NCI-H2107 (cell line): ENCODE results near the gene WNT7B.

Experiments
- DNase-seq: peaks from one replicate; lab custom pipeline; 2025; lab: John Stamatoyannopoulos, UW

Gene WNT7B

GRCh38 chr22:45995405-45996101, 18.6 kb upstream of the WNT7B start:
- no peak for DNase-seq

DNA sequence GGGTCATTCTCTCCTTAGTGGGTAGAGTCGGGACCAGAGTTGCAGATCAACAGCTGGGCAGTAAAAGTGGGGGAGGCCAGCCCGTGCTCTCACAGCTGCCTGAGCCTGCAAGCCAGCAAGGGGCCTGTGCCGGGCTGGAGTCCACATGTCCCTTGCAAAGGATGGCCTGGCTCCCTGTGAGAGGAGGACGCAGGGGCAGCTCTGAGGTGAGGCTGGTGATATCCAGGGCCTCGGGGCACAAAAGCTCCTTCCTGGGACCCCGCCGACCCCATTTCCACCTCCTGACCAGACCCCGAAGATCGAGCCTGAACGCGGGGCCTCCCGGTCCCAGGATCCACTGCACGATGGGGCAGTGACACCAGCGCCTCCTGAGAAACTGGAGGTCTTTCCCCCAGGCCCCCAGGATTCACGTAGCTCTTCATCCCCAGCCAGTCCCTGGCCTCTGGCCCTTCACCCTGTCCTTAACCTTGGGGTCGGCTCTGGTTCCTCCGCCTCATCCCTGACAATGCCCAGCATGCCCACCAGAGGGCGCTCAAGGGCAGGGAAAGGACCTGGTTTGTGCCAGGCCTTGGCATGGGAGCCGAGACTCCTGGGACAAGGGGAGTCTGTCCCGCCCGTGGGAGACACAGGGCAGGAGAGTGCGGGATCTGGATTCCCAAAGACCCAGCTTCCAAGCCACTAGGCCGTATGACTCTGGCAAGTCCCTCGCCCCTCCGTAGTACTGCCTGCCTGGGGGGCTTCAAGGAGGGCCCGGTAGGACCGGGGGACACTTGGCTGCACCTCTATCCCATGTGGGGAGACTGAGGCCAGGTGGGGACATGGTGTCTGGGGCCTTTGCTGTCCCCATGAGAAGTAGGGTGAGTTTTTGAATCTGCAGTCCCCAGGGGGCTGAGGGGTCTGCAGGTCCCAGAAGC, 17.8 kb upstream of the WNT7B start:
- peak; percentile 55 for DNase-seq

GRCh38 chr22:45993841-45994240, 16.9 kb upstream of the WNT7B start:
- DNase-seq, result no peak

GRCh38 chr22:45993143-45993692, 16.3 kb upstream of the WNT7B start:
- no peak for DNase-seq

- DNase-seq, result no peak
Measured at GRCh38 chr22:45992737-45993136, 15.8 kb upstream of the WNT7B start.

GRCh38 chr22:45991098-45991497, 14.1 kb upstream of the WNT7B start:
- no peak for DNase-seq

GRCh38 chr22:45987136-45987861, 10.3 kb upstream of the WNT7B start:
- no peak for DNase-seq

- DNase-seq, result no peak
Measured at GRCh38 chr22:45984316-45984916, 7.5 kb upstream of the WNT7B start.

DNA sequence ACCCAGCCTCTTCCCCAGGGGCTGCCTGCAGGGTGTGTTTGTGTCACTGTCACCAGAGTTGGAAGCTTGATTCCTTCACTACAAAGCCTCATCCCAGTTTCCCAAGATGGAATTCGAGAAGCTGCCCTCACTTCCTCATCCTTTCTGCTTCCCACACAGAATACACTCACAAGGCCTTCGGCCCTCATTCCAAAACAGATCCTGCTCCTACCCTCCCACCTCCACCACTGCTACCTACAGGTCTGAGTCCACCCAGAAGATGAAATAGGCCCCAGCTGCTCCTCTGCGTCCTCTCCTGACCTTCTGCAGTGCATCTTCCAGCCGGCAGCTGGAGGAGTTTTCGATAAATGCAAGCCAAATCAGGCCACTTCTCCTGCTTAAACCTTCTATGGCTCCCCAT, 6.8 kb upstream of the WNT7B start:
- DNase-seq, result no peak

DNA sequence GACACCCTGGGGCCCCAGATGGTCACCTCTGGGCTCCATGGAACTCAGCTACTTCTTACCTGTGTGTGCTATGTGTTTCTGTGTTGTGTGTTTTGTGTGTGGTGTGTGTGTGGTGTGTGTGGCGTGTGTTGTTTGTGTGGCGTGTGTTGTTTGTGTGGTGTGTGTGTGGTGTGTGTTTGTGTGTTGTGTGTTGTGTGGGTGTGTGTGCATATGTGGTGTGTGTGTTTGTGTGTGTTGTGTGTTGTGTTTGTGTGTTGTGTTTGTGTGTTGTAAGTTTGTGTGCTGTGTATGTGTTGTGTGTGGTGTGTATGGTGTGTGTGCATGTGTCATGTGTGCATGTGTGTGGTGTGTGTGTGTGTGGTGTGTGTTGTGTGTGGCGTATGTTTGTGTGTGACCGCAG, 3.8 kb upstream of the WNT7B start:
- DNase-seq, result no peak

DNA sequence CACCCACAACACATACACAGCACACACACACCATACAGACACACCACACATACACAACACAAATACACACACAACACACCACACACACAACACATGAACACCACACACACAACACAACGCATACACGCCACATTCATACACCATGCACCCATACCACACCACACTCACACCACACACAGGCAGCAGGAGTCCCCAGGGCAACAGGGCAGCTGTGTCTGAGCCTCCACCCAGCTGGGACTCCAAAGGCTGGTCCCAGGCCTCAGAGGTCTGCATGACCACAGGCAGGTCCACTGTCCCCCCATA, 3.3 kb upstream of the WNT7B start:
- DNase-seq, result no peak

- DNase-seq, result no peak
Measured at GRCh38 chr22:45978275-45978713, 1.3 kb upstream of the WNT7B start.

DNA sequence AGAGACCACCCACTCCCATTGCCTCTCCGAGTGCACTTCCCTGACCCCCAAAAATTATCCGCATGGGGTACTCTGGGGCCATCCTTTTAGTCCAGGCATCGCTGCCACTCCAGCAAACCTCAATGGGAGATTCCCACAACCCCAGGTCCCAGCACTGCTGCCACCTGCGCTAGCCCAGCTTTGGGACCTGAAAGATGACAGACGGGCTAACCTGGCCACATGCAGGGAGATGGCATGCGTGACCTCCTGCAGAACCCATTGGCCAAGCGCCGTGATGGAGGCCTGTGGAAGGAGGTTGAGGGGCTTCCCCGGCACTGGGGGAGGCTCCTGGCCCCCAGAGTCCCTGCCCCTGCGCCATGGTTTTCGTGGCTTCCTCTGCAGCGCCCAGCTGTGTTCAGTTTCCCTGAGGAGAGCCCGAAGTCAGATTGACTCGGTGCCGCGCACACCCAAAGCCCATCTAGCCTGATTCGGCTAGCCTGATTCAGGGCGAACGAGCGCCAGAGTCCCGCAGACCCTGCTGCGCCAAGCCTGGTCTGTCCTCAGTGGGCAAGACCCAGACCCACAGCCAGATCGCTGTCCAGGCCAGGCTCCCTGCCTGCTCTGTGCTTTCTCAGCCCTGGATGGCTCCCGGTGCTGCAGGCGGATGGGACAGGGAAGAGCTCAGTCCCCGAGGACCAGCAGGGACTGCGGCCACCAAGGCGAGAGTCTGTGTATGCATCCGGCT, 751 bp upstream of the WNT7B start:
- DNase-seq, result no peak

- DNase-seq, result no peak
Measured at GRCh38 chr22:45976254-45977002, 534 bp downstream of the WNT7B start.

- no peak for DNase-seq
Measured at GRCh38 chr22:45975164-45976161, 1.5 kb downstream of the WNT7B start.

DNA sequence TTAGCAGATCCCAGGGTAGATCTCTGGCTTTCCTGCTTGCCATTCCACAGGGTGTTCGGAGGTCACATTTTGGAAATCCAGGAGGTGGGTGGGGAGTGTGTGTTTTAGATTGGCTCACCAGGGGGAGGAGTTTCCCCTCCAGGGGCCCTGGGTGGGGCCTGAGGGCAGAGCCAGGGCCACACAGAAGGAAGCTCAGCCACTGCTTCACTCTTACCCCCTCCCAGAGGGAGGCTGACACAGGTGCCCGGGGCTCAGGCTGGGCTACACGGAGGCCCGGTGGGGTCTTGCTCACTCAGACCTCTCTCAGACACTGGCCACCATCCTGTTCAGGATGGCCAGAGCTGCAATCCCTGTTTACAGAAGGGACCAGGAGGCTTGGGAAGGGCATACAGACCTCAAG, 2.5 kb downstream of the WNT7B start:
- no peak for DNase-seq

DNA sequence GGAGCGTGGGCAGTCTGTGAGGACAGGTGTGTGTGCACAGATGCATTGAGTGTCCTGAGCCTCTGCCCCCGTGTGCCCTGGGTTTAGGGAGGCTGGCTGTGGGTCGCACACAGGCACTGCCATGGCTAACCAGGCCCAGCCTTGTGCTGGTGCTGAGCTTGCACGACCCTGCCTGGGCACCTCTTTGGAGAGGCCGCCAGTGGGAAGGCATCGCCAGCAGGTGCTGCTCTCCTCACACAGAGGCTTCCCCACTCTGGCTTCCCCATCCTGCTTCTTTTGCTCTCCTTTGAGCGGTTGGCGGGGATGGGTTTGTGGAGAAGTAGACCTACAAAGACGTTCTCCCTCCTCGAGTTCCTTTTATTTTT, 4.1 kb downstream of the WNT7B start:
- no peak for DNase-seq

DNA sequence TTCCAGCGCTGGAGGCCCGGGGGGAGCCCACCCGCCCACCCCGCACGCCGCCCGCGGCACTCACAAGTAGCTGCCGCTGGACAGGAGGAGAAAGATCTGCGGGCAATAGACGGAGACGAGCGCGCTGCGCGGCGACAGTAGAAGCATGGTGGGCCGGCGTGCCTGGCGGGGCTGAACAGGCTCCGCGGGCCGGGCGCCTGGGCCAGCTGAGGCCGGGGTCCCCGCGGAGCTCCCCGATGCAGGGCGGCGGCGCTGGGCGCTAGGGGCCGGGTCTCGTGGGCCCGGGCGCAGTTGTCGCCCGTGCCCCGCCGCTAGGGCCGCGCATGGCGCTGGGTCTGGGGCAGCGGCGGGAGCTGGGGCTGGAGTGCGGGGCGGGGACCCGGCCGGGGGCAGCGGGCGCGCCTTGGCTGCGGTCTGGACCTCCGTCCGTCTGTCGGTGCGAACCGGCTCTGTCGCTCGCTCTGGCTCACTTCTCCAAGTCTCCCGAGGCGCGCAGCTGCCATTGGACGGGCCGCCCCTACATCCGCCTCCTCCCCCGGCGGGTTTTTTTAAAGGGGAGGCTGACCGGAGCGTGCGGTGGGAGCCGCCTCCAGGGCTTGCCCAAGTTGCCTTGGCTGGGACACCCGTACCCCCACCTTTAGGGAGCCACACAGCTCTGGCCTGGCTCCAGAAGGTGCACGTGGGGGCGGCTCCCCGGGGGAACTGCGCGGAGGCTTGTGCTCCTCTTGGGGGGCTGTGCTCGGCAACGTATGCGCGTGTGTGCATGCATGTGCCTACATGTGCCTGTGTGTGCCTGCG, 4.7 kb downstream of the WNT7B start:
- DNase-seq, result no peak
